Epidermal melanocyte (primary cell): ENCODE data around the gene GALNT9.
"Not testable (repeated sequence)": the region's sequence is repeated elsewhere in the genome, so short reads cannot be mapped to it uniquely, and the experiment has no call there.

Source experiments
- DNase-seq: peaks from one replicate; pipeline ENCODE4 v3.0.0; 2011; ENCODE audit warnings: low spot score; ENCODE audit not compliant: insufficient read length

The GALNT9 gene

DNA sequence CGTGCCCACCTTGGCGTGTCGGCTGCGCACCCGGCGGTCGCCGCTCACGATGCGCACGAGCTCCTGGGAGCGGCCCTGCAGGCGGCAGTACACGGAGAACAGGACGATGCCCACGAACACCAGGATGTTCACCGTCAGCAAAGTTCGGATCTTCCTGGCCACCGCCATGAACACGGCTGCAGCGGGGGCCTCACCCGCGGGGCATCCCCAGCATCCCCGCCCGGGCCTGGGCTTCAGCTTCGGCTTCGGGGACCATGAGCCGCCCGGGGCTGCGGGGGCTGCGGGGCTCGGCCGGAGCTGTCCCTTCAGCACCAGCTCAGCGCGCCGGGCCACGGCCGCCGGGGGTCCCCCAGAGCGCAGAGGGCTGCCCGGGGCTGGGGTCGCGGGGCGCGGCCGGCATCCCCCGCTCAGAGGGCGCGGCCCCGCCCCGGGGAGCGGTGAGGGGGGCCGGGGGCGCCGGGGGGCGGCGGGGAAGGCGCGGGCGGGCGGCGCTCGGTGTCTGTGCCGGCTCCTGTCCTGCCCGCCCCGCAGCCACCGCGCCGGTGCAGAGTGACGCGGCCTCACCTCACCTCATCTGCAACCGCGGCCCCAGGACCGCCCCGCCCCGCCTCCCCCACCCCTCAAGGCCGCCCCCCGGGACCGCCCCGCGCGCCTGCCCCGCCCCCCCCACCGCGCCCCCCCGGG is at the start of gene GALNT9:
TSS of gene GALNT9 (minus strand) at position 554 of the 684 bp plus-strand sequence. CDS start at position 168, 386 bp downstream.
- no peak for DNase-seq

DNA sequence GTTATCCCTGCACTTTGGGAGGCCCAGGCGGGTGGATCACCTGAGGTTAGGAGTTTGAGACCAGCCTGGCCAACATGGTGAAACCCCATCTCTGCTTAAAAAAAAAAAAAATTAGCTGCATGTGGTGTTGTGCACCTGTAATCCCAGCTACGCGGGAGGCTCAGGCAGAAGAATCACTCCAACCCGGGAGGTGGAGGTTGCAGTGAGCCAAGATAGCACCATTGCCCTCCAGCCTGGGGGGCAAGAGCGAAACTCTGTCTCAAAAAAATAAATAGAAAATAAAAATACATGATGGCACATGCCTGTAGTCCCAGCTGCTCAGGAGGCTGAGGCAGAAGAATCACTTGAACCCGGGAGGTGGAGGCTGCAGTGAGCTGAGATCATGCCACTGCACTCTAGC is 49.7 kb upstream of the GALNT9 start:
- not testable (repeated sequence) for DNase-seq

DNA sequence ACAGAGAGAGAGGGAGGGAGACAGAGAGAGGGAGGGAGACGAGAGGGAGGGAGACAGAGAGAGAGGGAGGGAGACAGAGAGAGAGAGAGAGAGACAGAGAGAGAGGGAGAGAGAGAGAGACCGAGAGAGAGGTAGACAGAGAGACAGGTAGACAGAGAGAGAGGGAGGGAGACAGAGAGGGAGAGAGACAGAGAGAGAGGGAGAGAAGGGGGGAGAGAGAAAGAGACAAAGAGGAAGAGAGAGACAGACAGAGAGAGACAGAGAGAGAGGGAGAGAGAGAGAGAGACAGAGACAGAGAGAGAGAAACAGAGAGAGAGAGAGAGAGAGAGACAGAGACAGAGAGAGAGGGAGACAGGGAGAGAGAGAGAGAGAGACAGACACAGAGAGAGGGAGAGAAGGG is 47.8 kb upstream of the GALNT9 start:
- no peak for DNase-seq

DNA sequence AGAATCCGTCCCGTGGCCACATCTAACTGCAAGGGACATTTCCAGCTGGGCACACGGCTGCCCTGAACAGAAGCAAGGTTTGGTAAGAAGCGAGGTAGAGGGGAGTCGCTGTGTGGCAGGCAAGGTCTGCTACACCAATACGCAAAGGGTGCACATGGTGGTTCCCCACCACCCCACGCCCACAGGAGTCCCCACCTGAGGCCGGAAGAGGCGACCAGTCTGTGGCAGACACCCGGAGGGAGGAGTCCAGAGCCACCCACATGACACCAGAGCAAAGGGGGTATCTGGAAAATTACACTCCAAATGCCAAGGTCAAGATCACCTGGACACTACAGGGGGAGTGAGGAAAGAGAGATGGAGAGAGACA is 47.1 kb upstream of the GALNT9 start:
- DNase-seq: no peak

DNA sequence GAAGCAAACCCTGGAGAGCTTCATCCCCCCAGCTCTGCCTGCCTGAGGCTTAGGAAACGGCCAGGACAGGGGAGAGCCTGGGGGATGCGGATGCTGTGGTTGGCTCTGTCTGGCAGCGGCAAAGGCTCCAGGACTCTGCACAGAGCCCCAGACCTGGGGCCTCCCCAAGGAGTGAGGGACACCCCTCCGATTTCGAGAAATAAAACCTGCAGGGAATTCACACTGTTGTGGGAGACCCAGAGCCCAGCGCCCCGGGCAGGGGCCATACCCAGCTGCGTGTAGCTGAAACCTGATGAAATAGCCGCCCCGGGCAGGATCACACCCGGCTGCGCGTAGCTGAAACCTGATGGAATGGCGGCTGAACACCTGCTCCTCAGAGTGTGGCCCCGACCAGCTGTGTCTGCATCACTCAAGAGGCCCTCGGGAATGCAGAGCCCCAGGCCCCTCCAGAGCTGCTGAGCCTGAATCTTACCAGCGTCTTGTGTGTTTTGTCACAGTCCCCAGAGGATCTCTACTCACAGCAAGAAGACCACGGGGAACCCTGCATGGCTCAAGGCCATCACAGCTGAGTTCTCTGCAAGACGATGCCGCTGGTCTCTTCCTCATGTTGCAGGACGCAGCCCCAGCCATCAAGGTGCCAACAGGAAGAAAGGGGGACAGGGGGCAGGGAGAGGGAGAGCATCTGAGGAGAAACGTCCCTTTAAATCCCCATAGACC is 46.5 kb upstream of the GALNT9 start:
- no peak for DNase-seq

DNA sequence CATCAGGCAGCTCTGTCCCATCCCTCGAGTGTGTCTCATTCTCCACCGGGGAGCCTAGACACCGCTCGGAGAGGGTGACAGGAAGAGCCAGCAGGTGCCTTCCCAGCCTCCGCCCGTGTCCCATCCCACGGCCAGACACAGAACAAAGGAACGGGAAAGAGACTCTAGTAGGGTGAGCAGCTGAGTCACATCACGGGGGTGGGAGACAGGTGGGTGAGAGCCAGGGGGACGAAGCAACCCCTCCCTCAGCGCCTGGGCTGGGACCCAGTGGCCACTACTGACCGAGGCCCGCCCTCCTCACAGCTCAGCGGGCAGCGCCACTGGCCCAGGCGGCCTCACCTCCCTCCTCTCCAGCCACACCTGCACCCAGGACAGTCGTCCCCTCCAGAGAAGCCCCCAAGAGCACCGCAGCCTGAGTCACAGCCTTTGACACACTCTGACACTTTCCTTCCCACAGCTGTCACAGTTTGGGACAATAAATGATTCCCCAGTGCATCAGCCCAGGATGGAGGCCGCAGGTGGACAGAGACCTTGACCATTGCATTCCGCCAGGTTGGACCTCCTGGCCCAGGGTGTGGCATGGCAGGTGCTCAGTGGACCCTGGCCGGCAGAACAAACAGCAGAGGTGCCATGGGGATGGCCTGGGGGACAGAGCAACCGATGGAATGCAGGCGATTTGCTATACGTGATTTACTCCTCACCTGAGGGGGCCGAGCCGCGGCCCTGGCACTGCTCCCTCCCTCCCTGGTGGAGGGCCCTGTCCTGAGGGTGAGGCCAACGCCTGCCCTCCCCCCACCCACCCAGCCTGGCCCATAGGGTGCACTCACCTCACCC is 45.4 kb upstream of the GALNT9 start:
- DNase-seq: no peak

DNA sequence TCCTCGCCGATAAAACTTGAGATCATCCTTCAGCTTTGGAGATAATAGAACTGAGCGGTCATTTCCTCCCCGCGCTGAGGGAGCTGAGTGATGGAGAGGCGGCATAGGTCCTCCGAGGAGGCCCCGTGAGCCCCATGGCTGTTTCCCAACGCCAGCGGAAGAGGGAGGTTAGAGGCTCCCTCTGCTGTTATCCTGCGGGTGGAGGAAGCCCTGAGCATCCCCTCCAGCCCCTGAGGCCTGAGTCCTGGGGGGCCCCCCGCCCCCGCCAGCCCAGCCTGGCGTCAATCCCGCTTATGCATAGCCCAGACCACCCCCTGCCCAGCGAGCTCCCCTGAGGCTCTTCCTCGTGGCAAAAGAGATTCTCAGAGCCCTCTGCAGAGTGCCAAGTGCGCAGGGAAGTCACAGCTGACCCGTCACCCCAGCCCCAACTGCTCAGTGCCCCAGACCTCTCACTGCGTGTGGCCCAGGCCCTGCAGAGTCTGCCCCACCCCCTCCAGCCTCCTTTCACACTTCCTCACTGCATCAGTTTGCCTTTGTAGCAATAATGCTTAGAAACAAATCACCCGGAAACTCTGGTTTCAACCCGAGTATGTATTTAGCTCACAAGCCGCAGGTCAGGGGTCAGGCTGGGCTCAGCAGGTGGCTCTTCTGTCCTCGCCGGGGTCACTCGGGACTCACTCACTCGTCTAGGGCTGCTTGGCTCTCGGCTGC is 44.7 kb upstream of the GALNT9 start:
- no peak for DNase-seq

DNA sequence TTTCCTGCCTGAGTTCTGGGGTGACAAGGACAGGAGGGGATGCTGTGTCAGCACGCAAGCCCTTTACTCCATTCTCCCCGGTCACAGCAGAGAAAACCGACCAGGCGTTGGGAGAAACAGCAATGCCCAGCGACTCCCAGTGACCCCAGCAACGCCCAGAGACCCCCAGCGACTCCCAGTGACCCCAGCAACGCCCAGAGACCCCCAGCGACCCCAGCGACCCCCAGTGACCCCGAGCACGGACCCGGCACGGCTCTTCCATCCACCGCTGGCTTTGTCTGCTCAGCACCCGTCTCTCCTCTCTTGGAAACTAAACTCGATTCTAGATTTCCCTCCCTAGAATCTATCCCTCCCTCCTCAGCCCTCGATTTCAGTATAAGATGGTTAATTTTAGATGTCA is 38.5 kb upstream of the GALNT9 start:
- DNase-seq: no peak

DNA sequence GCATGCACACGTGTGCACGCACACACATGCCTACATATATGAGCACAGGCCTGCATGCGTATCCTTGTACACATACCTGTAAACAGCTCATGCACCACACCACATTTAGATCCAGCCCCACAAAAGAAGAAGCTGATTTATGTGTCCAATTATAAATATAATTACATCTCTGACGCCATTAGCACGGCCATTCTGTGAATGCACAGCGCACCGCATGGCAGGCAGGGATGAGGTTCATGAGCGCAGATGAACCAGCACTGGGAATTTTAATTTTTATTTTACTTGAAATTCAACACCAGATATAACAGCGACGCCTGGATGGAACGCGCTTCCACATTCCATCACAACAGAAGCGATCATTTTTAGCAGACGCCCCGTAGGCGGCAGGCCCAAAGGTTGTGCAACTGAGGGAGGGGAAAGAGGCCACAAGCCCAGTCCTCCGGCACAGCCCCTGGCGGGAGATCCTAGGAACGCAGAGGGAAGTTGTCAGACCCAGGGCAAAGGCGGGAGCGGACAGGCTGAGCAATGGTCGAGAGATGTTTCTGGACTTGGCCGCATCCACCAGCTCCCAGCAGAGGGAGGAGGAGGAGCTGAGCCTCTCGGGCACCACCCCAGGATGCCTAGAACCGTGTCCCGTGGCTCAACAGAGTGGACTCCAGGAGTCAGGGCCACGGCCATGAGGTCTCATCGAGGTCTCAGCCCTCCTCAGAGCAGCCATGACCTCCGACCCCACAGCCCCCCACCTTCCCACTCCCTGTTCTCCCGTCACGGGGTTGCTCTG is 37.9 kb upstream of the GALNT9 start:
- DNase-seq: no peak

DNA sequence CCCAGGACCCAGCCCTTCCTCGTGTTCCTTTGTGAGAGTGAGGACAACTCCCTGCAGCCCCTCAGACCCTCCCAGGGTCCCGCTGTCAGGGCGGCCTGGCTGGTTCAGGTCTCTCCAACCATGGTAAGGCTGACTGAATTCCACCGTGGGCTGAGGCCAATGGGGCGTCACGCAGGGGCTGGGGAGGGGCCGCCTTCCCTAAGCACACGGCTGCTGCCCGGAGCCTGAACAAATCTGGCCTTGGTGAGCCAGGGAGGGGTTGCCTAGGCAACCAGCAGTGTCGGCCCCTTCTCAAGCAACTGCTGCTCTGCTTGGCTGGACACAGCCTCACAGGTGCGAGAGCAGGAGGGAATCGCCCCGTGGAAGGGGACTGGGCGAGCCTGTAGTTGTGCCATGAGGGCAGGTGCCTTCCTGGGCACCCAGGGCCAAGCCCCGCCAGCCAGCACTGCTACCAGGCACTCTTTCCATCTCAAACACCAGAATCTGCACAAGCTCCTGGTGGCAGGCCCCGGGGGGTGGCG is 37.0 kb upstream of the GALNT9 start:
- no peak for DNase-seq

DNA sequence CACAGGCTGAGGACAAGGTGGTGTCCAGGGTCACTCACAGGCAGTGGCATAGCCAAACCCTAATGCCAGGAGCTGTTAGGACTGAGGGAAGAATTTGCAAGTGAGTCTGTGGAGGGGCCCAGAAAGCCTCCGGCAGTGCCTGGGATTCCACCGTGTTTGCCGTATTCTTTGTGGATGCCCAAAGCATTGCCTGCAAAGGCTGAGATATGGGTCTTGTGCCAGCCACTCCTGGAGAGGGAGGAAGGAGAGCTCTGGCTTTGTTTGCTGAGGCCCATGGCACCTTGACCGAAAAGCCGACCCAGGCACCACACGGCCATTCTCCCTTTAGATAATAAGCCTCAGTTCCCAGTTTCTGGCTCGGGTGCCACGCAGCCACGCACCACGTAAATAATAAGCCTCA is 35.8 kb upstream of the GALNT9 start:
- no peak for DNase-seq

DNA sequence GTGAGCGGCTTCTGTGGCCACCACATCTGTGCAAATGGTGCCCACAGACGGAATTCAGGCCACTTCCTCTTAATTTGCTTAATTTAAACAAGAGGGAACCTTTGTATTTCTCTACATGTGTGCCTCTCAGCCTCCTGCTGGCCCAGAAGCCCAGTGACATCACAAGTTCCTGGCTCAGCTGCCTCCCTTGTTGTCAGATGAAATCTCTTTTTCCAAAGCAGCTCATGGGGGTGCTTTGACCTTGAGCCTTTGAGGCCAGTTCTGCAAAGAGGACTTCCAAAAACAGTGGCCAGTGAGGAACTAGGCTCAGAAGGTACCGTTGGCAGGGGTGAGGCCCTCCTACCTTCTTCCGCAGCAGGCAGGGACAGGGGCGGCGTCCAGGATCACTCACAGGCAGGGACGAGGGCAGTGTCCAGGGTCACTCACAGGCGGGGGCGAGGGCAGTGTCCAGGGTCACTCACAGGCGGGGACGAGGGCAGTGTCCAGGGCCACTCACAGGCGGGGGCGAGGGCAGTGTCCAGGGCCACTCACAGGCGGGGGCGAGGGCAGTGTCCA is 35.0 kb upstream of the GALNT9 start:
- DNase-seq: no peak

DNA sequence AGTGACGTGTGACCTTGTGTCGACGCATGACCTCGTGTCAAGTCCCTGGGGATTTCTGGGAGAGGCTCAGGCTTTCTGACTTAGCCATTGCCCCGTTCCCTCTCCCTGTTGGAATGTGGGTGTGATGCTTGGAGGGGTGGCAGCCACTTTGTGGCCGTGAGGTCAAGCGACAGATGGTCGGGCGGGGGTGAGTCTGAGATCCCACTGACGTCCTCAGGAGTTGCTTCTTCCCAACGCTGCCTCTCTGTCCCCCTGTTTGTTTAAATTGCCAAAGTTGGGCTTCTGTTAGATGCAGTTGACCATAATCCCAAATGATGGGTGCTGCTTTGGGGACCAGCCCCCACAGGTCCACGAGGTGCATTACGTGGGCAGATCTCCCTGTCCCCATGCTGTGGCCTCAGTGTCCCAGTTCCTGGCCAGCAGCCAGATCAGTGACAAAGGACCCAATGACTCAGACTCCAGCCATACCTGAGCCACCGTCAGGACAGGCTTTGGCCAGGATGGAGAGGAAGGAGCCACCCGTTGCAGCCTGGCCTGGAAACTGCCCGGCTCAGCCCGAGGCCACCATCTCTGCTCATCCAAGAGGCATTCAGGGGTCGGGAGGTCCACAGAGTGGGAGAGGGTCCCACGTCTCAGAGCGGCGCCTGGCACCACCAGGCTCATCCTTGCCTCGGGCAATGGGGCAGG is 34.4 kb upstream of the GALNT9 start:
- DNase-seq: no peak

DNA sequence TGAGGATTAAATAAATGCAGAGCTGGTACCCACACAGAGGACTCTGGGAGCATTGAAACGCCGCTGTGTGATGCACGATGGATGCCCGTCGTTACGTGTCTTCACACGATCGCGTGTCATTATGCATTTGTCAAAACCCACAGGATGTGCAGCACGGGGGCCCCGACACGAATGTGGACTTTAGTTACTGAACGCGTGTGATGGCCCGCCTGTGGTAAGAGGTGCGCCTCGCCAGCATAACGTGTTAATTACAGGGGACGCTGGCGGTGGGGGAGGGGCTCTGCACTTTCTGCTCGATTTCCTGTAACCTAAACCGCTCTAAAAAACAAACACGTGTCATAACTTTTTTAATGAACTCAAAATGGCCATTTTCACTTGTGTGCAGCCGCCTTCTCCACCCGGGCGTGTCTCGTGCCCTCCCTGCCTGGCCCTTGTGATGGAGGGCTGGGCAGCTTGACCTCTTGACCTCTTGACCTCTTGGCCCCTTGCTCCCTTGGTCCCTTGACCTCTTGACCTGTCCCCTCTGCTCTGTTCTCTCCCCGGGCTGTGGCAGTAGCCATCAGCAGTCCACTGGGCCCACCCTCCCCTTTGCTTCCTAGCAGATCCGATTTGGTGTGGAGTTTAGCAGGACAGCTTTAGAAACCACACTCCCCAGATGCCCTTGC is 33.7 kb upstream of the GALNT9 start:
- no peak for DNase-seq

DNA sequence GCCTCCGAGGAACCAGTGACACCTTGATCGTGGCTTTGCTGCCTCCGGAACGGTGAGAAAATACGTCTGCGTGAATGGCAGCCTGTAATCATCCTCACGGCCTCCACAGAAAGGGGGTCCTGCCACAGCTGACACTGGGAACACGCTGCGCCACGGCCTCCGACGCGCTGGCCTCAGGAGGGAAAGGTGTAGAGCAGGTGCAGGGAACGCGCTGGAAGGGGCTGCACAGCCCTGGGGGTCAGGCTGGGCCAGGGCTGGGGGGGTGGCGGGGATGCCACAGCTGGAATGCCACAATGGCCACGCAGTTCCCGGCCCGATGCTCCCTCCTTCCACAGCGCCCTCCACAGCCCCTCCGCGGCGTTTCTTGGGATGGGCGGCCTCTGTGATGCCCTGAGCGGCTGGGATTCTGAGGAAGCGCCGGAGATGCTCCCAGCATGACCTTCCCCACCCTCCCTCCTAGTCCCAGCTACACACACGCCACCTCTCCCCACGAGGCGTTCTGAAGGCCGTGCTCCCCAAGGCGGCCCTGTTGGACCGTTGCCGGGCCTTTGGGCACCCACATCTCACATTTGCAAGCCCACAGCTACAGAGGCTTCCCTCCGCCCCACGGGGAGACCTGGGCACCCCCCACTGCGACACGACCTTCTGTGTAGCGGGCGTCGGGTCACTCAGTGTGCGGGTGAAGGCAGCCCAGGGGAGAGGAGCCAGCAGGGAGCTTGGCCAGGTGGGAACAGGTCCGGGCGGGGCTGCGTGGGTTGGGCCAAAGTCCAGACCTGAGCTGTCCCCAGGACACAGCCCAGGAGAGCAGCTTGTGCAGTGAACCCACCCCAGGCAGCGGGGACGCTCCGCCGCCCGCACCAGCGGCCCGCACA is 31.8 kb upstream of the GALNT9 start:
- DNase-seq: no peak

DNA sequence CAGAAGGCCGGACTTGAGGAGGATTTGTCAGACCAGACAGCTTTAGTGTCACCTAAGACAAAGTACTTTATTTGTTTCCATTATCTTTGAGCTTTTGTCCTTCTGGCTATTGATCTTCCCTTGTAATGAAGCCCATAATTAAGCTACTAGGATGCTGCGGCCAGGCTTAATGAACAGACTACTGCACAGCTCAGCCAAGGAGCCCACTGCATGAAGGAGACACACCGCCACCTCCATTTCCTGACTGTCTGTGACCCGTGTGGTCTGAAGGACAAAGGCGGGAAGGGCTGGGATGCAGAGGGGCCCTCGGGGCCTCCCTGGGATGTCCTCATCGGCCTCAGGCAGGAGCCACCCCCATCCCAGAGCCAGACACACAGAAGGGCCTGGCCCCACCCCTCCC is 31.0 kb upstream of the GALNT9 start:
- DNase-seq: no peak

DNA sequence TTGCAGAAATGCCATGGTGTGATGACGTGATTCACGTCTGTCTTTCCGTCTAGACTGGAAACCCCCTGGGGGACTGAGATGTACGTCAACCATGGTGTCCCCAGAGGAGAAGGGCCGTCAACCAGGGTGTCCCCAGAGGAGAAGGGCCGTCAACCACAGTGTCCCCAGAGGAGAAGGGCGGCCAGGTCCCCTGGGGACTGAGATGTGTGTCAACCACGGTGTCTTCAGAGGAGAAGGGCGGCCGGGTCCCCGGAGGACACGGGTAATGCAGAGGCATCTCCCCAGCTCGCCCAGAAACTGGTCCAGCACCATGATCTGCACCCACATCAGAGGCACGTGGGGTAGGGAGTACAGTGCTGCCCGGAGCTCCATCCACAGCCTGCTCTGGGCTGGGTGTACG is 30.6 kb upstream of the GALNT9 start:
- DNase-seq: no peak

DNA sequence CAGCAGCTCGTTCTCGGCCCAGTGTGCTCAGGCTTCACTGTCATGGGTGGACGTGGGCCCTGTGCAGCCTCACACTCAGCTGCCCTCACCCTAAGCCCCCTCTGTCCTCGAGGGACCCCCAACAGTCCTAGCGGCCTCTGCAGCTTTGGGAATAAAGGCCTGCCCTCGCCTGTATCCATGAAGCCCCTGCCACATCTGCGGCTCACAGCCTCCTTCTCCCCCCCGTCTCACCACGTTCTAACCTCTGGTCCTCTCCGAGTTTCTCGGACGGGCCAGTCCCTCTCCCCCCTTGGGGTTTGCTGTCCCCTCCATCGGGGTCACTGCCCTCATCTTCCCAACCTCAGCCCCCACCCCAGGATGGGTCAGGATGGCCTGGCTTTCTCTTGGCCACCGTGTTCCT is 30.2 kb upstream of the GALNT9 start:
- DNase-seq: no peak
